NOMO-1 (cell line): Measurements from ENCODE around the gene EPO.

ENCODE experiments used
- DNase-seq, 2 experiments: peaks; one replicate each; lab custom pipeline; 2025; ENCODE audit not compliant: unreplicated experiment in 2 of 2; lab: John Stamatoyannopoulos, UW

The EPO gene

GRCh38 chr7:100682991-100683658 is 37.1 kb upstream of the EPO start:
- DNase-seq, result no peak

GRCh38 chr7:100683659-100684533 is 36.4 kb upstream of the EPO start:
- DNase-seq, result no peak

GRCh38 chr7:100684534-100685042 is 35.7 kb upstream of the EPO start:
- DNase-seq, result no peak

DNA sequence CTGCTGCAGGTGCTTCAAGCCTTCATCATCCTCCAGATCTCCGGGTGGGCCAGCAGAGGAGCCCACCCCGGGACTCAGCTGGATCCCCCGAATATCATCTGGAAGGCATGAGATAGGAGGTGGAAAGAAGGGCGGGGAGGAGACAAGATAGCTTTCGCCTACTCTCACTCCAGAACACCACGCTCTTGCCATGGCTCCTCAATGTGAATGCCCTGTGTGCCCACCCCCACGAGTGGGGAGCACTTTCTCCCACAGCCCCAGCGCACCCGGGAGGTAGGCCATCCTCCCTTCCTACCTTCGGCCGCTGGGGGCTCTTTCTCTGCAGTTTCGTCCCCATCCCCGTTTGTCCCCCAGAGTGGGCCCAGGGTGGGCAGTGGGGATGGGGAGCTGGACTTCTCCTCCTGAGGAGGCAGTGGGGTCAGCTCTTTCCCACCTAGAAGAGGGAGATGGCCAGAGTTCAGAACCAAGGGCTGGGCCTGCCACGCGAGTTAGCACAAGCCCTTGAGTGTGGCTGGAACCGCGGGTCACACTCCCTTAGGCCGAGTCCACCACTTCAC is 35.1 kb upstream of the EPO start:
- DNase-seq, result no peak

DNA sequence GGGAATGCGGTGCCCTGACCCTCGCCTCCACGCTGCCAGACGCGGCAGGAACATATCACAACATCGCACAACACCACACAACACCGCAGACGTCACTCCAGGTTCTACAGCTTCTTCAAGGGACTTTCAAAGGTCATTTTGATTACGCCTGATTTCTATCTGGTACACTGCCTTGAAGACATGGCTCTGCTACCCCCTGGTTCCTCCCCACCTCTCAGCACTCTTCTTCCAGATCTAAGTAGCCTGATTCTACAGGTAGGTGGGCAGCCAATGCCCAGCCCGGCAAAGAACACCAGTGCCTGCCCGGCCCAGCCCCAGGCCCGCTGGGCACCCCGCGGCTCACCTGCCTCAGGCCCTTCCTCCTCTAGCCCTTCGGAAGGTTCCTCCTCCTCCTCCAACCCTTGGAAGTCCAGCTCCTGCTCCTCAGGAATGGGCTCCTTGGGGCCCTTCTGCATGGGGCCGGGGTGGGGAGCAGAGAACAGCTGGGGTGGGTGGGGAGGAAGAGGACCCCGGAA is 34.6 kb upstream of the EPO start:
- DNase-seq, result no peak

- no peak for DNase-seq
These were observed 34.0 kb upstream of the EPO start for GRCh38 chr7:100686201-100686821.

- no peak for DNase-seq
These were observed 33.5 kb upstream of the EPO start for GRCh38 chr7:100686822-100687211.

DNA sequence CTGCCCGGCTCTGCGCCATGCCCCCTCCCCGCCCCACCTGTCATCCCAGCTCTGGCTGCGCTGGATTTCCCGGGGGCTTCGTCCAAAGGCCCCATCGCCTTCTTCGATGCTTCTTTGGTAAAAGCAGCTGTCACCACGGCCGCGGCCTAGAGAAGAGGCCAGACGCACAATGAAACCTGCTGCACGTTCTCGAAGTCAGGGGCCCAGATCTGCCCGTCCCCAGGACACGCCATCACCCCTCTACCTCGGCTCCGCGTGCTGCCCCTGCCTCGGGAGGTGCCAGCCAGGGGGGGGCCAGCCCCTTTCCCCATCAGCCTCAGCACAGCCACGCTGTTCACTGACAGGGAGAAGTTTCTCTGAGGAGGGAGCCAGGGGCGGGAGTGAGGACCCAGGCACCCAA is 33.0 kb upstream of the EPO start:
- no peak for DNase-seq

DNA sequence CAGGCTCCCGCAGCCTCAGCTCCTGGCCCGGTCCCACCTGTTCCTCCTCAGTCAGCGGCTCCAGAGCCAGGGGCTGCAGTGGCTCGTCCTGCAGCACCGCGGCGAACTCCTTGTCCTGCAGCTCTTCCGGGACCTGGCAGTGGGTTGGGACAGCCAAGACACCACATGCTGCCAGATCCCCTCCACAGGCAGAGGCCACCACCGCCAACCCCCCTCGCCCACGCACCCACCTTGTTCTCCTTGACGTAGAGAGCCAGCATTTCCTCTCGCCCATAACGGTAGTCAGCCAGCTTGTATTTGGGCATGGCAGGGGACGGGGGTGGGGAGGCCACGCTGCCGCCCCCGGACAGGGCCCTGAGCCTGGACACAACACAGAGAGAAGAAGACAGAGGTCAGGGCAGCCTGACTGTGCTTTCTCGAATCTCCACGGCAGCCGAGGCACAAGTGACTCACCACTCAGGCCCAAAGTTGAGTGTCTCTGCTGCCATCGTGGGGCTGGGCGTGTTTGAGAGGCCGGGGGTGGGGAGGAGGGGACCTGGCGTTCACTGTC is 32.4 kb upstream of the EPO start:
- no peak for DNase-seq

DNA sequence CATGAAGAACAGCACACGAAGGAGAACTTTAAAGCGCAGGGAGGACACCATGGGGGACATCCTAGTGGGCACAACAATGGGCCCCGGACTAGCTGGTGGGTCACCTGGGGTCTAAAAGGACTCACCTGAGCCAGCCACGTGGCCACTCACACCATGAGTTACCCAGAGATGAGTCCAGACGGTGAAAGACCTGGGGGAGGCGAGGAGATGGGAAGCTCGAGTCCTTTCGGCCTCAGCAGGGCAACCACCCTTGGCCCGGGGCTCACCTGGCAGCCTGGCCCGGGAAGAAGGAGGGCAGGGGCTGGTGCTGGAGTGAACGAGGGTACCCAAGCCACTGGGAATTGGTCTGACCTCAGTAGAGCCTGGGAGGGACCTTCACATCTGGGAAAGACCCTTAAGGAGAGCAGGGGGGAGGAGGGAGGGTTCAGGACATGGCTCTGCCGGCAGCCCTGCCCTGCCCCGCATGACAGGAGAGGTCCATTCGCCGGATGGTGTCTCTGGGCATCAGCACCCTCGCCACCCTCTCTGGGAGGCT is 31.9 kb upstream of the EPO start:
- no peak for DNase-seq

GRCh38 chr7:100689230-100690135 is 30.8 kb upstream of the EPO start:
- no peak for DNase-seq

- peak; percentile 60 to 64 for DNase-seq
These were observed 28.3 kb upstream of the EPO start for GRCh38 chr7:100691676-100692577.

DNA sequence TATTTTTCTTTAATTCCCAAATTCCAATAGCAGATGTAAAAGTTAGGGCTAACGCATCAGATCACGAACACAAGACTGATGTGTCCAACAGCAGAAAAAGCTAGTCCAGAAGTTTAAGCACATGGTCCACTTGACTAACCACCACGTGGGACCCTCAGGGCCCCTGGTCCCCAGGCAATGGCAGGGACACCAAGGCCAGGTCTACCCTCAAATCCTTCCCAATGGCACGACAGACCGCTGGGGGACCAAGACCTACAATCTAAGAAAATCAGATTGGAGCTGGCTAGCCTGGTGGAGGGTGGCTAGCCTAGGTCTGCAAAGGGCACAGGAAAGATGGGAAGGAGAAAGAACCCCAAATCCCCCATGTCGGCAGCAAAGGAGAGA is 27.7 kb upstream of the EPO start:
- no peak for DNase-seq

GRCh38 chr7:100693312-100694097 is 26.8 kb upstream of the EPO start:
- DNase-seq, result no peak

GRCh38 chr7:100694098-100694745 is 26.0 kb upstream of the EPO start, which contains the start of gene GIGYF1:
Gene GIGYF1 (minus strand): TSS chr7:100694250. CDS start chr7:100688238, 6,012 bp downstream.
- DNase-seq, result peak; percentile 70 to 80

DNA sequence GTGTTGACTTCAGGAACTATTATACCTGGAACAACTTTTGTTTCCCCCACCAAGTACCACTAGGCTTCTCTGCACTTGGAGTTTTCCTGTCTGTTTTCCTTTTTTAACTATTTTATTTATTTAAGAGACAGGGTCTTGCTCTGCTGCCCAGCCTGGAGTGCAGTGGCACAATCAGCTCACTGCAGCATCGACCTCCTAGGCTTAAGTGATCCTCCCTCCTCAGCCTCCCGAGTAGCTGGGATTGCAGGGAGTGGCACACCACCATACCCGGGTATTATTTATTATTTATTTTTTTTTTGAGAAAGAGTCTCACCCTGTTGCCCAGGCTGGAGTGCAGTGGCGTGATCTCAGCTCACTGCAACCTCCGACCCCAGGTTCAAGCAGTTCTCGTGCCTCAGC is 24.1 kb upstream of the EPO start:
- no peak for DNase-seq

DNA sequence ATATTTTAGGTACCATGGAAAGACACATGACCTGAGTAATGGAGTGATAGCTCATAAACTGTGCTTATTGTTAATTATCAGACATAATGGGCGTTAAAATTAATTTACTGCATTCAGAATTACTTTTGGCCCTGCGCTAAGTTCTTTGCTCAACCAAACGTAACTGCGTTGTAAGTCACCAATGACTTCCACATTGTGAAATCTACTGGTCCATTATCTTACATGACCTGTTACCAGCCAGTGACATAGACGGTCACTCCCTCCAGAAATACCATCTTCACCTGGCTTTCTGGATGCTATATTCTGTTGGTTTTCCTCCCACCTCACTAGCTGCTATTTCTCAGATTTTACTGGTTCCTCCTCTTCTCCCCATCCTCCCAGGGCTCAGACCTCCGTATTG is 21.2 kb upstream of the EPO start:
- DNase-seq, result peak in 1 of 2 experiments; percentile 27
